SK-N-SH (cell line): ENCODE data around the gene ATF4. TPM values are rescaled to one million over a fixed set of nuclear protein-coding genes. Genes with fewer than 3 reads are reported as not detected.

ENCODE experiments used
- CTCF ChIA-PET: fragments of 300-600, 350-600 bp; formaldehyde crosslinking; extraction: SDS; loops from one replicate; lab custom pipeline; 2021; lab: Yijun Ruan, JAX
- POLR2A ChIA-PET: fragments of 350-600 bp; sonication (Branson Sonifier 250); formaldehyde crosslinking; extraction: SDS; loops from one replicate; lab custom pipeline; 2020; ENCODE audit warnings: antibody characterized with exemption, inconsistent platforms; lab: Yijun Ruan, JAX
- DNase-seq: peaks from one replicate; pipeline ENCODE4 v3.0.0; 2012
- H2AFZ ChIP-seq: fragments of 200-600 bp; sonication (generic); 2 replicates; pipeline ENCODE4 v1.8.1; 2016; ENCODE audit warnings: antibody characterized with exemption, mild to moderate bottlenecking, low read depth
- H3F3A ChIP-seq: fragments of 200-600 bp; sonication (generic); replicated peaks from 2 replicates; pipeline ENCODE3; 2016; ENCODE audit warnings: antibody characterized with exemption, mild to moderate bottlenecking; ENCODE audit not compliant: insufficient read depth
- H3K27ac ChIP-seq, 2 experiments: fragments of 200-500 bp in 1 of 2; fragments of 200-600 bp in 1 of 2; sonication (Bioruptor generic) in 1 of 2; sonication (generic), shearing (Covaris generic) in 1 of 2; 2 replicates each; pipeline versions ENCODE4 v1.5.1 to v1.6.1; 2014 to 2016; ENCODE audit warnings: low read depth in 2 of 2, inconsistent platforms in 1 of 2, low read length in 1 of 2, mild to moderate bottlenecking in 1 of 2, mixed read lengths in 1 of 2
- H3K27me3 ChIP-seq: fragments of 200-600 bp; sonication (generic), shearing (Covaris generic); 2 replicates; pipeline ENCODE4 v1.6.1; 2016; ENCODE audit warnings: mixed run types; ENCODE audit not compliant: insufficient read depth
- H3K36me3 ChIP-seq, 2 experiments: fragments of 200-500 bp in 1 of 2; fragments of 200-600 bp in 1 of 2; sonication (Bioruptor generic) in 1 of 2; sonication (generic) in 1 of 2; replicated peaks in 1 of 2; 2 replicates each; pipeline versions ENCODE3 to v1.5.1; 2014 to 2016; ENCODE audit warnings: low read length in 1 of 2, mild to moderate bottlenecking in 1 of 2; ENCODE audit not compliant: insufficient read depth in 2 of 2, control insufficient read depth in 1 of 2
- H3K4me1 ChIP-seq, 2 experiments: fragments of 200-500 bp in 1 of 2; fragments of 200-600 bp in 1 of 2; sonication (Bioruptor generic) in 1 of 2; sonication (generic), shearing (Covaris generic) in 1 of 2; 2 replicates each; pipeline versions ENCODE4 v1.5.1 to v1.6.1; 2014 to 2016; ENCODE audit warnings: low read depth in 1 of 2, low read length in 1 of 2, mixed run types in 1 of 2; ENCODE audit not compliant: insufficient read depth in 2 of 2, control insufficient read depth in 1 of 2
- H3K4me2 ChIP-seq: fragments of 200-600 bp; sonication (generic), shearing (Covaris generic); 2 replicates; pipeline ENCODE4 v1.6.1; 2017; ENCODE audit warnings: mixed run types
- H3K4me3 ChIP-seq, 2 experiments: fragments of 200-500 bp in 1 of 2; fragments of 200-600 bp in 1 of 2; sonication (Bioruptor generic) in 1 of 2; sonication (generic), shearing (Covaris generic) in 1 of 2; 2 replicates each; pipeline versions ENCODE4 v1.5.1 to v1.8.1; 2014 to 2016; ENCODE audit warnings: low read depth in 2 of 2, inconsistent platforms in 1 of 2, low read length in 1 of 2, mild to moderate bottlenecking in 1 of 2, mixed read lengths in 1 of 2, moderate library complexity in 1 of 2
- H3K79me2 ChIP-seq: fragments of 200-600 bp; sonication (generic); 2 replicates; pipeline ENCODE4 v1.8.1; 2017; ENCODE audit warnings: mild to moderate bottlenecking; ENCODE audit not compliant: insufficient read depth
- H3K9ac ChIP-seq: fragments of 200-600 bp; sonication (generic); 2 replicates; pipeline ENCODE4 v1.6.1; 2017; ENCODE audit warnings: mixed run types
- H3K9me2 ChIP-seq: fragments of 200-600 bp; sonication (generic); 2 replicates; pipeline ENCODE4 v1.6.1; 2017; ENCODE audit warnings: mixed run types
- H3K9me3 ChIP-seq: fragments of 200-600 bp; sonication (generic); 2 replicates; pipeline ENCODE4 v1.6.1; 2017; ENCODE audit warnings: mixed run types, mild to moderate bottlenecking, moderate library complexity
- H4K20me1 ChIP-seq: fragments of 200-600 bp; sonication (generic); 2 replicates; pipeline ENCODE4 v1.6.1; 2017; ENCODE audit warnings: mild to moderate bottlenecking, mixed run types; ENCODE audit not compliant: insufficient read depth
- CHD2 ChIP-seq: fragments of 150-350 bp; IDR thresholded peaks from 2 replicates; pipeline ENCODE4 v1.6.1; 2018; ENCODE audit warnings: low read length; ENCODE audit not compliant: partially characterized antibody
- ELF1 ChIP-seq: IDR thresholded peaks from 2 replicates; pipeline ENCODE4 v1.4.0; 2012
- EP300 ChIP-seq, 2 experiments: IDR thresholded peaks; 2 replicates each; pipeline versions ENCODE4 v1.4.0 to v1.6.1; 2012; ENCODE audit warnings: borderline replicate concordance in 1 of 2, low read depth in 1 of 2, low read length in 1 of 2
- FOSL2 ChIP-seq: IDR thresholded peaks from 2 replicates; pipeline ENCODE4 v1.4.0; 2012; ENCODE audit warnings: low read depth, mild to moderate bottlenecking, moderate library complexity, borderline replicate concordance
- FOXM1 ChIP-seq: IDR thresholded peaks from 2 replicates; pipeline ENCODE4 v1.4.0; 2012; ENCODE audit warnings: low read depth, mild to moderate bottlenecking
- GABPA ChIP-seq: IDR thresholded peaks from 2 replicates; pipeline ENCODE4 v1.4.0; 2012; ENCODE audit warnings: low read depth, mild to moderate bottlenecking
- GATA2 ChIP-seq: sonication (generic); formaldehyde crosslinking; IDR thresholded peaks from 2 replicates; pipeline ENCODE4 v1.5.0; 2020; ENCODE audit warnings: mild to moderate bottlenecking, missing genetic modification reagents
- MEF2A ChIP-seq: IDR thresholded peaks from 2 replicates; pipeline ENCODE4 v1.4.0; 2012; ENCODE audit warnings: low read depth, borderline replicate concordance
- MXI1 ChIP-seq: IDR thresholded peaks from 2 replicates; pipeline ENCODE4 v1.6.1; 2012; ENCODE audit warnings: mild to moderate bottlenecking, low read depth, low read length, improper control_type of control experiment
- NRF1 ChIP-seq: IDR thresholded peaks from 2 replicates; pipeline ENCODE4 v1.6.1; 2012; ENCODE audit warnings: low read depth, mild to moderate bottlenecking, low read length
- POLR2AphosphoS5 ChIP-seq: IDR thresholded peaks from 2 replicates; pipeline ENCODE4 v1.6.1; 2012; ENCODE audit warnings: low read depth, low read length
- RCOR1 ChIP-seq: fragments of 150-350 bp; IDR thresholded peaks from 2 replicates; pipeline ENCODE4 v1.6.1; 2017; ENCODE audit warnings: antibody characterized with exemption, low read length
- RFX5 ChIP-seq: IDR thresholded peaks from 2 replicates; pipeline ENCODE4 v1.6.1; 2012; ENCODE audit warnings: mild to moderate bottlenecking, improper control_type of control experiment, low read length
- RXRA ChIP-seq: IDR thresholded peaks from 2 replicates; pipeline ENCODE4 v1.4.0; 2012; ENCODE audit warnings: low read depth, mild to moderate bottlenecking, borderline replicate concordance
- SMC3 ChIP-seq: IDR thresholded peaks from 2 replicates; pipeline ENCODE4 v1.6.1; 2012; ENCODE audit warnings: low read depth, low read length, improper control_type of control experiment
- TEAD4 ChIP-seq: IDR thresholded peaks from 2 replicates; pipeline ENCODE4 v1.4.0; 2012; ENCODE audit warnings: mild to moderate bottlenecking, borderline replicate concordance; ENCODE audit not compliant: insufficient read depth
- WGBS: methylation state at CpG from one replicate; pipeline ENCODE4 v1.1.6; 2017; ENCODE audit warnings: low lambda C conversion rate; 5-methylcytosine and 5-hydroxymethylcytosine counted together
- polyA plus RNA-seq, 3 experiments: library from polyadenylated mRNA; depleted of rRNA; stranded (reverse); fragments of >200 nt; gene quantifications; 2 replicates each; pipeline ENCODE4 v1.2.3, GENCODE V29; 2012
- TF ChIP-seq, protein P1 (sequence below): IDR thresholded peaks from 2 replicates; pipeline ENCODE4 v1.4.0; 2012; ENCODE audit warnings: low read depth, borderline replicate concordance
- TF ChIP-seq, protein P2 (sequence below): IDR thresholded peaks from 2 replicates; pipeline ENCODE4 v1.4.0; 2012; ENCODE audit warnings: low read depth
- TF ChIP-seq, protein P3 (sequence below): IDR thresholded peaks from 2 replicates; pipeline ENCODE4 v1.6.1; 2012; ENCODE audit warnings: mild to moderate bottlenecking, low read depth, low read length, moderate library complexity

The ATF4 gene
- polyA plus RNA-seq, 1 of the 3 experiments (the other 2 are of a cell fraction) = 375 TPM

DNA sequence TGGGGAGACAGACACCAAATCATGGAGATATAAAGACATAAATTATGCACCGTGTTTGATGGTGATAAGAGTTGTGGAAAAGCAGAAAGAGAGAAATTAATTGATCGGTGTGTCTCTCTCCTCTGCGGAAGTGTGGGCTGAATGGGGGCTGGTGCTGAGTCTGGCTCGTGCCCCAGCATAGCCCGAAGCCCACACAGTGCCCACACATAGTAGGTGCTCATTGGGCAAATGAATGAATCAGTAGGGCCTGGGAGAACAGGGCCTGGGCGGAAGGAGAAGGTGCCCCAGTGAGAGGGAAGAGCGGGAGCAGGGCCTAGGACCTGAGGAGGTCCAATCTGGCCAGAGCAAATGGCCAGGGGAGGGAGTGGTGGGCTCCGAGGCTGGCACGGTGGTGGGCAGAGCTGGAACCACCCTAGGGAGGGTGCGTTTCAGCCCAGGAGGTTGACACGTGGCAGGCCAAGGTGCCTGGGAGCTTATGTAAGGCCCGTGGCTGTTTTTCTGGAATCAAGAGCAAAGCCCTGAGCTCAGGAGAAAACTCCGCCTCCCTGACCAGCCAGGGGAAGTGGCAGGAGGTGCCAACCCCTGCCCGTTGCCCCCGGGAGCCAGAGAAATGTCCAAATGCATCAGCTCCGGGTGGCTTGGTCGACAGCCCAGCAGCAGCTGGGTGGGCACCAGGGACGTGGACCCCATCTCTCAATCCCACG lies 48.1 kb downstream of the ATF4 start:
- Histone ChIP-seq H4K20me1 (no peaks in the 10 kb centered on the region), H3K9me3 (no peaks in the 10 kb centered on the region), H3K36me3 (no peaks in the 10 kb centered on the region), H2AFZ (no peak overlapping the region), H3K4me1 (no peaks in the 10 kb centered on the region), H3K9me2 (no peaks in the 10 kb centered on the region), H3K27ac (no peak overlapping the region), H3K79me2 (no peaks in the 10 kb centered on the region), H3K9ac (no peak overlapping the region), H3K4me2 (no peak overlapping the region), H3F3A (no peaks in the 10 kb centered on the region), H3K4me3 (no peak overlapping the region), H3K27me3 (no peaks in the 10 kb centered on the region)
- ChIA-PET POLR2A (no interaction called here), CTCF (no interaction called here)
- 89% methylated on average over 6 of the region's 19 CpGs for WGBS
- TF ChIP-seq, protein P1, sequence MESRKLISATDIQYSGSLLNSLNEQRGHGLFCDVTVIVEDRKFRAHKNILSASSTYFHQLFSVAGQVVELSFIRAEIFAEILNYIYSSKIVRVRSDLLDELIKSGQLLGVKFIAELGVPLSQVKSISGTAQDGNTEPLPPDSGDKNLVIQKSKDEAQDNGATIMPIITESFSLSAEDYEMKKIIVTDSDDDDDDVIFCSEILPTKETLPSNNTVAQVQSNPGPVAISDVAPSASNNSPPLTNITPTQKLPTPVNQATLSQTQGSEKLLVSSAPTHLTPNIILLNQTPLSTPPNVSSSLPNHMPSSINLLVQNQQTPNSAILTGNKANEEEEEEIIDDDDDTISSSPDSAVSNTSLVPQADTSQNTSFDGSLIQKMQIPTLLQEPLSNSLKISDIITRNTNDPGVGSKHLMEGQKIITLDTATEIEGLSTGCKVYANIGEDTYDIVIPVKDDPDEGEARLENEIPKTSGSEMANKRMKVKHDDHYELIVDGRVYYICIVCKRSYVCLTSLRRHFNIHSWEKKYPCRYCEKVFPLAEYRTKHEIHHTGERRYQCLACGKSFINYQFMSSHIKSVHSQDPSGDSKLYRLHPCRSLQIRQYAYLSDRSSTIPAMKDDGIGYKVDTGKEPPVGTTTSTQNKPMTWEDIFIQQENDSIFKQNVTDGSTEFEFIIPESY = no peak
- TF ChIP-seq FOXM1 (no peak), RFX5 (no peak), POLR2AphosphoS5 (no peak), MEF2A (no peak), TEAD4 (no peak), NRF1 (no peak), ELF1 (no peak), SMC3 (no peak), FOSL2 (no peak), RCOR1 (no peak), CHD2 (no peak), MXI1 (no peak), GATA2 (CRISPR knock-in tag) (no peak), RXRA (no peak), GABPA (no peak), EP300 (IDR thresholded peaks at IDR 0.05; ENCODE audit: borderline replicate concordance in 1 of 2, low read depth in 1 of 2, low read length in 1 of 2) (no peak)
- TF ChIP-seq, protein P2, sequence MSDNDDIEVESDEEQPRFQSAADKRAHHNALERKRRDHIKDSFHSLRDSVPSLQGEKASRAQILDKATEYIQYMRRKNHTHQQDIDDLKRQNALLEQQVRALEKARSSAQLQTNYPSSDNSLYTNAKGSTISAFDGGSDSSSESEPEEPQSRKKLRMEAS = no peak
- TF ChIP-seq, protein P3, sequence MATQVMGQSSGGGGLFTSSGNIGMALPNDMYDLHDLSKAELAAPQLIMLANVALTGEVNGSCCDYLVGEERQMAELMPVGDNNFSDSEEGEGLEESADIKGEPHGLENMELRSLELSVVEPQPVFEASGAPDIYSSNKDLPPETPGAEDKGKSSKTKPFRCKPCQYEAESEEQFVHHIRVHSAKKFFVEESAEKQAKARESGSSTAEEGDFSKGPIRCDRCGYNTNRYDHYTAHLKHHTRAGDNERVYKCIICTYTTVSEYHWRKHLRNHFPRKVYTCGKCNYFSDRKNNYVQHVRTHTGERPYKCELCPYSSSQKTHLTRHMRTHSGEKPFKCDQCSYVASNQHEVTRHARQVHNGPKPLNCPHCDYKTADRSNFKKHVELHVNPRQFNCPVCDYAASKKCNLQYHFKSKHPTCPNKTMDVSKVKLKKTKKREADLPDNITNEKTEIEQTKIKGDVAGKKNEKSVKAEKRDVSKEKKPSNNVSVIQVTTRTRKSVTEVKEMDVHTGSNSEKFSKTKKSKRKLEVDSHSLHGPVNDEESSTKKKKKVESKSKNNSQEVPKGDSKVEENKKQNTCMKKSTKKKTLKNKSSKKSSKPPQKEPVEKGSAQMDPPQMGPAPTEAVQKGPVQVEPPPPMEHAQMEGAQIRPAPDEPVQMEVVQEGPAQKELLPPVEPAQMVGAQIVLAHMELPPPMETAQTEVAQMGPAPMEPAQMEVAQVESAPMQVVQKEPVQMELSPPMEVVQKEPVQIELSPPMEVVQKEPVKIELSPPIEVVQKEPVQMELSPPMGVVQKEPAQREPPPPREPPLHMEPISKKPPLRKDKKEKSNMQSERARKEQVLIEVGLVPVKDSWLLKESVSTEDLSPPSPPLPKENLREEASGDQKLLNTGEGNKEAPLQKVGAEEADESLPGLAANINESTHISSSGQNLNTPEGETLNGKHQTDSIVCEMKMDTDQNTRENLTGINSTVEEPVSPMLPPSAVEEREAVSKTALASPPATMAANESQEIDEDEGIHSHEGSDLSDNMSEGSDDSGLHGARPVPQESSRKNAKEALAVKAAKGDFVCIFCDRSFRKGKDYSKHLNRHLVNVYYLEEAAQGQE = no peak
- DNase-seq = no peak
